Mucosa of rectum (tissue), 2 donors: ENCODE measurements around the gene ZEB2.

ENCODE experiments used
- H3K27ac ChIP-seq, 2 donors: one replicate each; pipeline ENCODE4 v1.7.0; 2013; ENCODE audit warnings: inconsistent platforms in 2 of 2, low read depth in 2 of 2, low read length in 2 of 2
- H3K27me3 ChIP-seq, 2 donors: one replicate each; pipeline ENCODE4 v1.7.0; 2013; ENCODE audit warnings: low read length in 2 of 2; ENCODE audit not compliant: control insufficient read depth in 2 of 2, insufficient read depth in 2 of 2
- H3K36me3 ChIP-seq, 2 donors: one replicate each; pipeline ENCODE4 v1.7.0; 2013; ENCODE audit warnings: low read length in 2 of 2; ENCODE audit not compliant: control insufficient read depth in 2 of 2, insufficient read depth in 2 of 2
- H3K4me1 ChIP-seq, 2 donors: one replicate each; pipeline ENCODE4 v1.7.0; 2013; ENCODE audit warnings: low read length in 2 of 2, mild to moderate bottlenecking in 1 of 2; ENCODE audit not compliant: control insufficient read depth in 2 of 2, insufficient read depth in 2 of 2
- H3K4me3 ChIP-seq, 2 donors: one replicate each; pipeline ENCODE4 v1.7.0; 2013; ENCODE audit warnings: low read length in 2 of 2
- H3K9ac ChIP-seq, 2 donors: one replicate each; pipeline ENCODE4 v1.7.0; 2013; ENCODE audit warnings: low read length in 2 of 2, low read depth in 1 of 2, mild to moderate bottlenecking in 1 of 2
- H3K9me3 ChIP-seq, 2 donors: one replicate each; pipeline ENCODE4 v1.7.0; 2013; ENCODE audit warnings: low read length in 2 of 2; ENCODE audit not compliant: control insufficient read depth in 2 of 2
- donor health status: healthy.
- donor health status: Normal muscosa, but diverticular disease.

The ZEB2 gene

GRCh38 chr2:144401036-144401435 lies 118.9 kb downstream of the ZEB2 start:
- Histone ChIP-seq H3K4me3 (no peak overlapping the region), H3K27me3 (no peaks in the 10 kb centered on the region), H3K9me3 (no peaks in the 10 kb centered on the region), H3K9ac (no peak overlapping the region), H3K27ac (no peak overlapping the region), H3K36me3 (peaks cover 7 to 13% of the 10 kb centered on the region in 2 donors), H3K4me1 (no peaks in the 10 kb centered on the region)

GRCh38 chr2:144396318-144396717 lies 123.6 kb downstream of the ZEB2 start:
- peaks cover 7 to 9% of the 10 kb centered on the region in 2 donors for H3K36me3 ChIP-seq
- H3K27ac ChIP-seq = no peak overlapping the region

GRCh38 chr2:144390424-144391020 lies 129.4 kb downstream of the ZEB2 start:
- peaks cover 0 to 5% of the 10 kb centered on the region in 2 donors for H3K36me3 ChIP-seq
- no peak overlapping the region for H3K27ac ChIP-seq
- H3K27me3 ChIP-seq = peaks cover 0 to 6% of the 10 kb centered on the region in 2 donors
- H3K9ac ChIP-seq = no peak overlapping the region
- H3K9me3 ChIP-seq = no peaks in the 10 kb centered on the region
- no peak overlapping the region for H3K4me3 ChIP-seq
- H3K4me1 ChIP-seq = peaks cover 0 to 3% of the 10 kb centered on the region in 2 donors

More at GRCh38 chr2:144396318-144396717, 123.6 kb downstream of the ZEB2 start:
- Histone ChIP-seq H3K4me3 (no peak overlapping the region), H3K9me3 (no peaks in the 10 kb centered on the region), H3K4me1 (no peaks in the 10 kb centered on the region), H3K27me3 (no peaks in the 10 kb centered on the region), H3K9ac (no peak overlapping the region)

GRCh38 chr2:144389930-144390311 lies 130.0 kb downstream of the ZEB2 start:
- H3K27me3 ChIP-seq = peaks cover 0 to 6% of the 10 kb centered on the region in 2 donors
- peaks cover 0 to 3% of the 10 kb centered on the region in 2 donors for H3K4me1 ChIP-seq
- no peak overlapping the region for H3K9ac ChIP-seq
- no peaks in the 10 kb centered on the region for H3K9me3 ChIP-seq
- H3K36me3 ChIP-seq = peaks cover 0 to 5% of the 10 kb centered on the region in 2 donors
- H3K4me3 ChIP-seq = peak overlapping the region; percentile 61 to 77
- no peak overlapping the region for H3K27ac ChIP-seq

GRCh38 chr2:144389151-144389929 lies 130.6 kb downstream of the ZEB2 start:
- Histone ChIP-seq H3K9me3 (no peaks in the 10 kb centered on the region), H3K4me3 (peak overlapping the region; percentile 61 to 77), H3K9ac (peak overlapping the region in 1 of 2 donors; percentile 7), H3K4me1 (peaks cover 0 to 3% of the 10 kb centered on the region in 2 donors), H3K36me3 (peaks cover 0 to 5% of the 10 kb centered on the region in 2 donors), H3K27ac (no peak overlapping the region), H3K27me3 (peaks cover 0 to 6% of the 10 kb centered on the region in 2 donors)

- Histone ChIP-seq H3K27me3 (peaks cover 0 to 6% of the 10 kb centered on the region in 2 donors), H3K4me3 (no peak overlapping the region), H3K9ac (no peak overlapping the region), H3K9me3 (no peaks in the 10 kb centered on the region), H3K4me1 (peaks cover 0 to 3% of the 10 kb centered on the region in 2 donors), H3K27ac (no peak overlapping the region), H3K36me3 (peaks cover 0 to 5% of the 10 kb centered on the region in 2 donors)
These were observed 134.5 kb downstream of the ZEB2 start for GRCh38 chr2:144385381-144385780.

- Histone ChIP-seq H3K27ac (no peak overlapping the region), H3K9me3 (no peaks in the 10 kb centered on the region), H3K4me3 (no peak overlapping the region), H3K27me3 (no peaks in the 10 kb centered on the region), H3K9ac (no peak overlapping the region), H3K36me3 (no peaks in the 10 kb centered on the region), H3K4me1 (no peaks in the 10 kb centered on the region)
These were observed 136.3 kb downstream of the ZEB2 start for GRCh38 chr2:144383571-144384100.

- Histone ChIP-seq H3K4me3 (no peak overlapping the region), H3K9me3 (no peaks in the 10 kb centered on the region), H3K27me3 (no peaks in the 10 kb centered on the region), H3K4me1 (no peaks in the 10 kb centered on the region), H3K9ac (no peak overlapping the region), H3K27ac (no peak overlapping the region), H3K36me3 (no peaks in the 10 kb centered on the region)
These were observed 137.1 kb downstream of the ZEB2 start for GRCh38 chr2:144382849-144383248.

- Histone ChIP-seq H3K36me3 (no peaks in the 10 kb centered on the region), H3K27ac (no peak overlapping the region), H3K9ac (no peak overlapping the region), H3K27me3 (no peaks in the 10 kb centered on the region), H3K4me3 (no peak overlapping the region), H3K4me1 (no peaks in the 10 kb centered on the region), H3K9me3 (no peaks in the 10 kb centered on the region)
These were observed 138.2 kb downstream of the ZEB2 start for GRCh38 chr2:144381716-144382115.

GRCh38 chr2:144379851-144380311 lies 140.0 kb downstream of the ZEB2 start:
- H3K4me1 ChIP-seq = no peaks in the 10 kb centered on the region
- no peak overlapping the region for H3K4me3 ChIP-seq
- H3K9me3 ChIP-seq = no peaks in the 10 kb centered on the region
- no peaks in the 10 kb centered on the region for H3K36me3 ChIP-seq
- no peak overlapping the region for H3K9ac ChIP-seq
- H3K27ac ChIP-seq = no peak overlapping the region
- H3K27me3 ChIP-seq = no peaks in the 10 kb centered on the region
